Measurements from ENCODE around the gene SLC25A13. TPM values are rescaled to one million over a fixed set of nuclear protein-coding genes. Genes with fewer than 3 reads are reported as not detected.
"Not testable (repeated sequence)": the region's sequence is repeated elsewhere in the genome, so short reads cannot be mapped to it uniquely, and the experiment has no call there.

SLC25A13 gene
- total RNA-seq, 1 experiment from 2014 or later, result 71.7 TPM

DNA sequence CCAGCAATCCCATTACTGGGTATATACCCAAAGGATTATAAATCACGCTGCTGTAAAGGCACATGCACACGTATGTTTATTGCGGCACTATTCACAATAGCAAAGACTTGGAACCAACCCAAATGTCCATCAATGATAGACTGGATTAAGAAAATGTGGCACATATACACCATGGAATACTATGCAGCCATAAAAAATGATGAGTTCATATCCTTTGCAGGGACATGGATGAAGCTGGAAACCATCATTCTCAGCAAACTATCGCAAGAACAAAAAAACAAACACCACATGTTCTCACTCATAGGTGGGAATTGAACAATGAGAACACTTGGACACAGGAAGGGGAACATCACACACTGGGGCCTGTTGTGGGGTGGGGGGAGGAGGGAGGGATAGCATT lies 28.0 kb downstream of the SLC25A13 start:
- H3K27me3 ChIP-seq (ENCODE audit: insufficient read depth, low read length); H3K9ac ChIP-seq (ENCODE audit: extremely low read depth, insufficient read length, low read length); H3K9me3 ChIP-seq (ENCODE audit: control insufficient read depth, low read depth, low read length); H3K79me2 ChIP-seq (ENCODE audit: insufficient read depth, low read length); H4K5ac ChIP-seq (ENCODE audit: insufficient read length, low read depth, low read length); H2BK12ac ChIP-seq (ENCODE audit: insufficient read length, low read depth, low read length); H3K4me2 ChIP-seq (ENCODE audit: insufficient read depth, insufficient read length, low read length); H3K27ac ChIP-seq (ENCODE audit: insufficient read length, low read depth, low read length); DNase-seq; H2BK15ac ChIP-seq (ENCODE audit: low read depth, low read length); H3K18ac ChIP-seq (ENCODE audit: insufficient read length, low read depth, low read length); H3K23ac ChIP-seq (ENCODE audit: insufficient read length, low read depth, low read length); H2BK20ac ChIP-seq (ENCODE audit: low read depth, low read length, poor library complexity, severe bottlenecking); H3K4me3 Mint-ChIP-seq; H3K79me1 ChIP-seq (ENCODE audit: insufficient read depth, low read depth, low read length, poor library complexity, severe bottlenecking); H2BK120ac ChIP-seq (ENCODE audit: low read depth, low read length, poor library complexity, severe bottlenecking); H2BK5ac ChIP-seq (ENCODE audit: insufficient read length, low read length); H3K23me2 ChIP-seq (ENCODE audit: insufficient read length, low read depth, low read length, poor library complexity, severe bottlenecking); H3K4me1 ChIP-seq (ENCODE audit: insufficient read depth, low read length); H3K4ac ChIP-seq (ENCODE audit: low read depth, low read length); H2AFZ ChIP-seq (ENCODE audit: low read length); H2AK5ac ChIP-seq (ENCODE audit: insufficient read length, low read length); H3K56ac ChIP-seq (ENCODE audit: insufficient read length, low read depth, low read length); H4K20me1 ChIP-seq (ENCODE audit: control insufficient read depth, insufficient read depth, insufficient read length); H3T11ph ChIP-seq (ENCODE audit: low read length); H3K27ac Mint-ChIP-seq; H4K8ac ChIP-seq (replicated peaks; ENCODE audit: insufficient read length, low read depth, low read length); H3K27me3 Mint-ChIP-seq (ENCODE audit: low read depth); H3K14ac ChIP-seq (ENCODE audit: insufficient read depth, low read length); H3K4me1 Mint-ChIP-seq; H4K91ac ChIP-seq (ENCODE audit: insufficient read length, low read depth, low read length): not testable (repeated sequence)
- Mint-ChIP-seq H3K36me3 (ENCODE audit: insufficient read depth in 1 of 3, low read depth in 3 of 3) (peaks cover 44 to 50% (median 46%) of the 10 kb centered on the region in 3 experiments), H3K9me3 (peaks cover 22 to 34% of the 10 kb centered on the region in 2 experiments)
- no CpG with 5 or more reads among the region's 4 CpGs for WGBS (ENCODE audit: extremely low coverage, insufficient read length, low lambda C conversion rate)

Data from H9 (cell line).